Measurements from ENCODE around the gene GSC. TPM values are rescaled to one million over a fixed set of nuclear protein-coding genes. Genes with fewer than 3 reads are reported as not detected.

GSC gene
- total and polyA plus RNA-seq, 2 donors (not counting 1 experiment from before 2014, with no cell fraction given) = not detected

DNA sequence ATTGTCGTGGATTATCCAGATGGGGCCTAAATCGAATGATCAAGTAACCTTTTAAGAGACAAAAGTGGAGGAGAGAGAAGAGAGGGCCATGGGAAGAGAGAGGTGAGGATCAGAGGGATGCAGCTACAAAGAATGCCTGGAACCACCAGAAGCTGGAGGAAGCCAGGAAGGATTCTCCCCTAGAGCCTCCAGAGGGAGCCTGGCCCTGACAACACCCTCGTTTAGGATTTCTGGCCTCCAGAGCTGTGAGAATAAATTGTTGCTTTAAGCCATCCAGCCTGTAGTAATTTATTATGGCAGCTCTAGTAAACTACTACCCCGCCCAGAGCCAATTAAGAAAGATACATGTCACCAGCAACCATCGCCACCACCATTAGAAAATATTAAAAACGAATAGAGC, 46.2 kb upstream of the GSC start:
- no peak overlapping the region for H3K4me2 ChIP-seq (replicated peaks; ENCODE audit: low read depth, low read length, poor library complexity, severe bottlenecking)
- ChIA-PET CTCF (no interaction called here), POLR2A (no interaction called here)
- no peaks in the 10 kb centered on the region for H3K79me2 ChIP-seq (ENCODE audit: control insufficient read depth, insufficient read depth, low read length)
- no peak for TF ChIP-seq EZH2 (IDR thresholded peaks at IDR 0.05; ENCODE audit: borderline replicate concordance, insufficient read depth, low read depth, low read length, poor library complexity, severe bottlenecking)
- TF ChIP-seq, protein P1, sequence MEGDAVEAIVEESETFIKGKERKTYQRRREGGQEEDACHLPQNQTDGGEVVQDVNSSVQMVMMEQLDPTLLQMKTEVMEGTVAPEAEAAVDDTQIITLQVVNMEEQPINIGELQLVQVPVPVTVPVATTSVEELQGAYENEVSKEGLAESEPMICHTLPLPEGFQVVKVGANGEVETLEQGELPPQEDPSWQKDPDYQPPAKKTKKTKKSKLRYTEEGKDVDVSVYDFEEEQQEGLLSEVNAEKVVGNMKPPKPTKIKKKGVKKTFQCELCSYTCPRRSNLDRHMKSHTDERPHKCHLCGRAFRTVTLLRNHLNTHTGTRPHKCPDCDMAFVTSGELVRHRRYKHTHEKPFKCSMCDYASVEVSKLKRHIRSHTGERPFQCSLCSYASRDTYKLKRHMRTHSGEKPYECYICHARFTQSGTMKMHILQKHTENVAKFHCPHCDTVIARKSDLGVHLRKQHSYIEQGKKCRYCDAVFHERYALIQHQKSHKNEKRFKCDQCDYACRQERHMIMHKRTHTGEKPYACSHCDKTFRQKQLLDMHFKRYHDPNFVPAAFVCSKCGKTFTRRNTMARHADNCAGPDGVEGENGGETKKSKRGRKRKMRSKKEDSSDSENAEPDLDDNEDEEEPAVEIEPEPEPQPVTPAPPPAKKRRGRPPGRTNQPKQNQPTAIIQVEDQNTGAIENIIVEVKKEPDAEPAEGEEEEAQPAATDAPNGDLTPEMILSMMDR (IDR thresholded peaks at IDR 0.05) = no peak
- H3K4me1 Mint-ChIP-seq = no peaks in the 10 kb centered on the region
- no peak overlapping the region for H3K27ac Mint-ChIP-seq
- H3K4me1 ChIP-seq (ENCODE audit: control insufficient read depth in 2 of 2, insufficient read depth in 2 of 2, low read length in 2 of 2) = no peaks in the 10 kb centered on the region
- H2AFZ ChIP-seq (ENCODE audit: insufficient read depth, low read depth, low read length, poor library complexity, severe bottlenecking) = no peak overlapping the region
- H3K4me3 Mint-ChIP-seq = no peak overlapping the region
- 57% methylated on average over 4 of the region's 6 CpGs for WGBS (ENCODE audit: insufficient coverage)
- H3K27me3 ChIP-seq (replicated peaks in 1 of 4; ENCODE audit: control extremely low read depth in 1 of 4, control insufficient read depth in 3 of 4, insufficient read depth in 4 of 4, low read length in 3 of 4) = no peaks in the 10 kb centered on the region
- H3K9ac ChIP-seq (ENCODE audit: low read length) = no peak overlapping the region
- no peak for DNase-seq
- H3K27me3 Mint-ChIP-seq = peaks cover 5% of the 10 kb centered on the region
- no peaks in the 10 kb centered on the region for H3K9me3 Mint-ChIP-seq (ENCODE audit: insufficient read depth)
- H4K20me1 ChIP-seq (ENCODE audit: control insufficient read depth, insufficient read depth, low read length, poor library complexity, severe bottlenecking) = no peaks in the 10 kb centered on the region
- no peak overlapping the region for H3K27ac ChIP-seq (ENCODE audit: low read length in 2 of 2)
- no peak overlapping the region for H3K4me3 ChIP-seq (ENCODE audit: control extremely low read depth in 1 of 5, extremely low read depth in 1 of 5, insufficient read depth in 1 of 5, low read depth in 2 of 5, low read length in 4 of 5)
- peaks cover 0 to 35% (median 0%) of the 10 kb centered on the region in 3 donors for H3K9me3 ChIP-seq (ENCODE audit: control extremely low read depth in 1 of 3, control insufficient read depth in 2 of 3, insufficient read depth in 1 of 3, low read length in 2 of 3)
- ATAC-seq (ENCODE audit: low read depth) = no peak
- H3K36me3 ChIP-seq (replicated peaks in 1 of 2; ENCODE audit: control extremely low read depth in 1 of 2, control insufficient read depth in 1 of 2, extremely low read depth in 1 of 2, insufficient read depth in 2 of 2, low read length in 1 of 2) = no peaks in the 10 kb centered on the region
- intact Hi-C loops (cut with micrococcal nuclease) = no loop called here

DNA sequence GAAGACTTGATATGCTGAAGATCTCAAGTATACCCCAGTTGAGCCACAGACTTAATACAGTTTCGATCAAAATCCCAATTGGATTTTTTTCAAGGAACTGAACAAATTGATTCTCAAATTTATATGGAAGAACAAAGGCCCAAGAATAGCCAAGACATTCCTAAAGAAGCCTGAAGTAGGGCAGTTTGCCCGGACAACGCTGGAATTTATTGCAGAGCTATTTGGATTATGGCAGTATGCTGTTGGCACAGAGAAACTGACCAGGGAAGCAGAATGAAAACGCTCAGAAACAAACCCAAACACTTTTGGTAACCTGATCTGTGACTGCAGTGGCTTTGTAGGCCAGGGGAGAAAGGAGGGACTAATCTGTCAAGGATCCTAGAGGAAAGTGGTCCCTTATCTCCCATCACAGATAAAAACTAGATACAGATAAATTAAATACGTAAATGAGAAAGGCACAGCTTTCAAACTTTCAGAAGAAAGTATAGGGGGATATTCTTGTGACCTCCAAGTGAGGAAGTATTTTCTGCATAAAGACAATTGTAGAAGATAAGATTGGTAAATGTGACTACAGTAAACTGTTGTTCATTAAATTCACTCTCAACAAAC, 35.9 kb upstream of the GSC start:
- no peak overlapping the region for H3K4me2 ChIP-seq (replicated peaks; ENCODE audit: low read depth, low read length, poor library complexity, severe bottlenecking)
- no peaks in the 10 kb centered on the region for H3K79me2 ChIP-seq (ENCODE audit: control insufficient read depth, insufficient read depth, low read length)
- TF ChIP-seq, protein P1 (IDR thresholded peaks at IDR 0.05) = no peak
- no peak for TF ChIP-seq EZH2 (IDR thresholded peaks at IDR 0.05; ENCODE audit: borderline replicate concordance, insufficient read depth, low read depth, low read length, poor library complexity, severe bottlenecking)
- no peak overlapping the region for H3K4me3 ChIP-seq (ENCODE audit: control extremely low read depth in 1 of 5, extremely low read depth in 1 of 5, insufficient read depth in 1 of 5, low read depth in 2 of 5, low read length in 4 of 5)
- 47% methylated on average over 2 of the region's 5 CpGs for WGBS (ENCODE audit: insufficient coverage)
- Mint-ChIP-seq H3K4me3 (no peak overlapping the region), H3K4me1 (no peaks in the 10 kb centered on the region), H3K27me3 (peaks cover 3% of the 10 kb centered on the region), H3K27ac (no peak overlapping the region), H3K9me3 (ENCODE audit: insufficient read depth) (no peaks in the 10 kb centered on the region)
- no peaks in the 10 kb centered on the region for H4K20me1 ChIP-seq (ENCODE audit: control insufficient read depth, insufficient read depth, low read length, poor library complexity, severe bottlenecking)
- no peak for ATAC-seq (ENCODE audit: low read depth)
- intact Hi-C loops (cut with micrococcal nuclease) = no loop called here
- no peak overlapping the region for H2AFZ ChIP-seq (ENCODE audit: insufficient read depth, low read depth, low read length, poor library complexity, severe bottlenecking)
- no peak overlapping the region for H3K9ac ChIP-seq (ENCODE audit: low read length)
- H3K36me3 ChIP-seq (replicated peaks in 1 of 2; ENCODE audit: control extremely low read depth in 1 of 2, control insufficient read depth in 1 of 2, extremely low read depth in 1 of 2, insufficient read depth in 2 of 2, low read length in 1 of 2) = no peaks in the 10 kb centered on the region
- ChIA-PET CTCF (no interaction called here), POLR2A (no interaction called here)
- DNase-seq = no peak
- H3K27ac ChIP-seq (ENCODE audit: low read length in 2 of 2) = no peak overlapping the region
- no peaks in the 10 kb centered on the region for H3K4me1 ChIP-seq (ENCODE audit: control insufficient read depth in 2 of 2, insufficient read depth in 2 of 2, low read length in 2 of 2)
- peaks cover 0 to 2% (median 0%) of the 10 kb centered on the region in 4 experiments for H3K27me3 ChIP-seq (replicated peaks in 1 of 4; ENCODE audit: control extremely low read depth in 1 of 4, control insufficient read depth in 3 of 4, insufficient read depth in 4 of 4, low read length in 3 of 4)
- peaks cover 0 to 4% (median 0%) of the 10 kb centered on the region in 3 donors for H3K9me3 ChIP-seq (ENCODE audit: control extremely low read depth in 1 of 3, control insufficient read depth in 2 of 3, insufficient read depth in 1 of 3, low read length in 2 of 3)

All from B cell (primary cell).